T-helper 22 cell (primary cell): ENCODE measurements around the gene TAPT1.
"Not testable (repeated sequence)": the region's sequence is repeated elsewhere in the genome, so short reads cannot be mapped to it uniquely, and the experiment has no call there.

Experiments
- DNase-seq: peaks from one replicate; pipeline ENCODE4 v3.0.0-alpha.2; 2020; ENCODE audit warnings: low read depth

TAPT1 gene

GRCh38 chr4:16171831-16172230 is 54.4 kb downstream of the TAPT1 start:
- DNase-seq = no peak

GRCh38 chr4:16169490-16169889 is 56.8 kb downstream of the TAPT1 start:
- DNase-seq = no peak

- DNase-seq = no peak
These were observed 57.4 kb downstream of the TAPT1 start for GRCh38 chr4:16168710-16169388.

- no peak for DNase-seq
These were observed 58.1 kb downstream of the TAPT1 start for GRCh38 chr4:16168144-16168543.

GRCh38 chr4:16165931-16166330 is 60.3 kb downstream of the TAPT1 start:
- no peak for DNase-seq

GRCh38 chr4:16162891-16163290 is 63.4 kb downstream of the TAPT1 start:
- DNase-seq = no peak

- no peak for DNase-seq
These were observed 64.3 kb downstream of the TAPT1 start for GRCh38 chr4:16161851-16162408.

- no peak for DNase-seq
These were observed 65.8 kb downstream of the TAPT1 start for GRCh38 chr4:16160457-16160856.

GRCh38 chr4:16159286-16159685 is 67.0 kb downstream of the TAPT1 start:
- DNase-seq = no peak

GRCh38 chr4:16158504-16158852 is 67.8 kb downstream of the TAPT1 start:
- no peak for DNase-seq

- DNase-seq = no peak
These were observed 68.4 kb downstream of the TAPT1 start for GRCh38 chr4:16157609-16158503.

- DNase-seq = no peak
These were observed 70.6 kb downstream of the TAPT1 start for GRCh38 chr4:16155528-16156169.

- DNase-seq = no peak
These were observed 71.8 kb downstream of the TAPT1 start for GRCh38 chr4:16154451-16154850.

GRCh38 chr4:16150716-16151115 is 75.6 kb downstream of the TAPT1 start:
- DNase-seq = no peak

GRCh38 chr4:16144913-16145312 is 81.4 kb downstream of the TAPT1 start:
- not testable (repeated sequence) for DNase-seq

GRCh38 chr4:16142598-16143310 is 83.5 kb downstream of the TAPT1 start:
- no peak for DNase-seq

- no peak for DNase-seq
These were observed 85.4 kb downstream of the TAPT1 start for GRCh38 chr4:16140879-16141249.

GRCh38 chr4:16140231-16140878 is 85.9 kb downstream of the TAPT1 start:
- DNase-seq = no peak

GRCh38 chr4:16139066-16139945 is 87.0 kb downstream of the TAPT1 start:
- DNase-seq = no peak

- DNase-seq = no peak
These were observed 89.4 kb downstream of the TAPT1 start for GRCh38 chr4:16136827-16137226.

GRCh38 chr4:16136311-16136710 is 90.0 kb downstream of the TAPT1 start:
- DNase-seq = no peak
